ENCODE data around the gene INS. TPM values are rescaled to one million over a fixed set of nuclear protein-coding genes. Genes with fewer than 3 reads are reported as not detected.

Gene INS
- total RNA-seq, 1 donor = not detected

DNA sequence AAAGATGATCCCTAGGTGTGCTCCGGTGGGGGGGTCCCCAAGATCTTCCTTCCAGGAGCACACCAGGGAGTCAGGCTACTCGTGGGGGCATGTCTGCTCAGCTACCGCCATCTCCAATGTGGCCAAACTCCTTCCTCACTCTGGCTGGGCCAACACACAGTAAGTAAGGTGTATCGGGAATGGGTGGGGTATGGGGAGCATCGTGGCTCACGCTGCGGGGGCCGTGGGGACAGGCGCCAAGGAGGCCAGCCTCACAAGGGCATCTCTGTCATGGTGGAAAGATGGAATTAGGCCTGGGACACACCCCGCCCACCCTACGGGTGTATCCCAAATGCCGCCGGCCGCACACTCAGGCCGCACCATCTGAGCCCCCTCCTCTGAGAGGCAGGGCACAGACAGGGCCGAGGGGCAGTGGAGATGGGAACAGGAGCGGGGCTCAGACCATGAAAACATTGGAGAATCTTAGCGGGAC is 30.1 kb downstream of the INS start:
- no peak for DNase-seq (ENCODE audit: low read depth)
- TF ChIP-seq, protein P1, sequence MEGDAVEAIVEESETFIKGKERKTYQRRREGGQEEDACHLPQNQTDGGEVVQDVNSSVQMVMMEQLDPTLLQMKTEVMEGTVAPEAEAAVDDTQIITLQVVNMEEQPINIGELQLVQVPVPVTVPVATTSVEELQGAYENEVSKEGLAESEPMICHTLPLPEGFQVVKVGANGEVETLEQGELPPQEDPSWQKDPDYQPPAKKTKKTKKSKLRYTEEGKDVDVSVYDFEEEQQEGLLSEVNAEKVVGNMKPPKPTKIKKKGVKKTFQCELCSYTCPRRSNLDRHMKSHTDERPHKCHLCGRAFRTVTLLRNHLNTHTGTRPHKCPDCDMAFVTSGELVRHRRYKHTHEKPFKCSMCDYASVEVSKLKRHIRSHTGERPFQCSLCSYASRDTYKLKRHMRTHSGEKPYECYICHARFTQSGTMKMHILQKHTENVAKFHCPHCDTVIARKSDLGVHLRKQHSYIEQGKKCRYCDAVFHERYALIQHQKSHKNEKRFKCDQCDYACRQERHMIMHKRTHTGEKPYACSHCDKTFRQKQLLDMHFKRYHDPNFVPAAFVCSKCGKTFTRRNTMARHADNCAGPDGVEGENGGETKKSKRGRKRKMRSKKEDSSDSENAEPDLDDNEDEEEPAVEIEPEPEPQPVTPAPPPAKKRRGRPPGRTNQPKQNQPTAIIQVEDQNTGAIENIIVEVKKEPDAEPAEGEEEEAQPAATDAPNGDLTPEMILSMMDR (IDR thresholded peaks at IDR 0.05; ENCODE audit: insufficient read depth, low read length) = no peak
- H3K4me3 ChIP-seq (ENCODE audit: low read depth, low read length) = no peak overlapping the region

GRCh38 chr11:2129699-2130366 is 31.2 kb downstream of the INS start:
- no peak overlapping the region for H3K4me3 ChIP-seq (ENCODE audit: low read depth, low read length)
- no peak for DNase-seq (ENCODE audit: low read depth)

GRCh38 chr11:2129308-2129698 is 31.7 kb downstream of the INS start:
- DNase-seq (ENCODE audit: low read depth) = no peak
- H3K4me3 ChIP-seq (ENCODE audit: low read depth, low read length) = no peak overlapping the region
- TF ChIP-seq, protein P1 (IDR thresholded peaks at IDR 0.05; ENCODE audit: insufficient read depth, low read length) = no peak

More at GRCh38 chr11:2129699-2130366, 31.2 kb downstream of the INS start:
- TF ChIP-seq, protein P1 (IDR thresholded peaks at IDR 0.05; ENCODE audit: insufficient read depth, low read length) = no peak

DNA sequence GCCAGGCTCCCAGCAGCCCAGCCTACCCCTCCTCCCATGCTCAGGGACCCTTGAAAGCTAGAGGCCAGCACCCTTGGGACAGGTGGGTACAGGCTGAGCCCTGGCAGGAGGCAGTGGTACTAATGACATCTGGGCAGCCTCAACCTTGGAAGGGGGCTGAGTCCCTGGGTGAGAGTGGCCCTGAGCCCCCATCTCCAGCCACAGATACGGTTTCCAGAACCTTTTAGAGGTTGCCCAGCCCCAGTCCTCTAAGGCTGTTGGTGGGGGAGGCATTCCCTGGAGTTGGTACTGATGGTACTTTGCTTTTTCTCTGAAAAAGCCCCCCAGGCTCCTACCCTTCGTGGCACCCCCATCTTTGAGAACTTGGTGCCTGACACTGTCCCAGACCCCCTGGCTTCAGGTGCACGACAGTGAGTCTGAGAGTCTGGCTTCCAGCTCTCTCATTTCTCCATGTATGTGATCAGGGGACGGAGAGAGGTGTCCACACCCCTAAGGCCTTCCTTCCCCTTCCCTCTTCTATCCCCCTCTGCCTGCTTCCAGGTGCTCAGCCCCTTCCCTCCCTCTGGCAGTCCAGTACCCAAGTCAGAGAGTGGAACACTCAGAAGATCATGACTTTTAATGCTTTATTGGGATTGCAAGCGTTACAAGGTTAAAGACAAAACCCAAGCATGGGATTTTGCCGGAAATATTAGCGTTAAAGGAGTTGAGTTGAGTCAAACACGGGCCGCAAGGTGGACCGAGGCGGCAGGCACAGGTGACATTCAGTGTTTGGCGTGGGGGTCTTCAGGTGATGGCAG is 32.3 kb downstream of the INS start:
- DNase-seq (ENCODE audit: low read depth) = no peak
- TF ChIP-seq, protein P1 (IDR thresholded peaks at IDR 0.05; ENCODE audit: insufficient read depth, low read length) = no peak
- no peak overlapping the region for H3K4me3 ChIP-seq (ENCODE audit: low read depth, low read length)

- TF ChIP-seq, protein P1 (IDR thresholded peaks at IDR 0.05; ENCODE audit: insufficient read depth, low read length) = no peak
- DNase-seq (ENCODE audit: low read depth) = no peak
- H3K4me3 ChIP-seq (ENCODE audit: low read depth, low read length) = no peak overlapping the region
Observed at GRCh38 chr11:2128130-2128510, 32.9 kb downstream of the INS start.

DNA sequence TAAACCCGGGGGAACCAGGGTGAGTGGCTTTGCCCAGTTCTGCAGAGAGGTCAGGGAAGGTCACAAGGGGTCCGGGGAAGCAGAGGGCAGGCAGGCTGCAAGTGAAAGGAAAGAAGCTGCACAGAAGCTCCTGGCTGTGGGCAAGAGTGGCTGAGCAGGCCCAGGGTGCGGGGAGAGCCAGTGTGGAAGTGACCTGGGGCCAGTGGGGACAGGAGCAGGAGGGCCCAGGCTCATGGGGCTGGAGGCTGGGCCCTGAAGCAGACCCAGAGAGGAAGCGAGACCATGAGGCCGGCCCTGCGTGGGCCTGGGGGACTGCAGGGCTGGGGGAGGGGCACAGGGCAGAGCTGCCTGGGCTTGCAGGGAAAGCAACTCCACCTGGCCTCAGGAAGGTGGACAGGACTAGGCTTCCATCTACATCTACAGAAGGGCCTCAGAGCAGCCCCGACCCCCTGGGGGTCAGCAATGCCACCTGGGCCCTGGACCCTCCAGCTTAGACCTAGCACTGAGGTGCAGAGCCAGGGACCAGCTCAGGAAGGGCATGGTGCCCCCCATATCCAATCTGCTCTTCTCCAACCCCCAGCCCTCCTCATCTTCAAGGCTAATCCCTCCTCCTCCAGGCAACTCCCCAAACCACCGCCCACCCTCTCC is 33.4 kb downstream of the INS start:
- TF ChIP-seq, protein P1 (IDR thresholded peaks at IDR 0.05; ENCODE audit: insufficient read depth, low read length) = no peak
- no peak for DNase-seq (ENCODE audit: low read depth)
- H3K4me3 ChIP-seq (ENCODE audit: low read depth, low read length) = no peak overlapping the region
